ENCODE data around the gene NFIA. TPM values are rescaled to one million over a fixed set of nuclear protein-coding genes. Genes with fewer than 3 reads are reported as not detected.

NFIA gene
- total and polyA plus RNA-seq, 9 of the 15 experiments (the other 6 are each of a cell fraction or from before 2014, with no cell fraction given): 5.3 to 24.9 (median 9.8) TPM

DNA sequence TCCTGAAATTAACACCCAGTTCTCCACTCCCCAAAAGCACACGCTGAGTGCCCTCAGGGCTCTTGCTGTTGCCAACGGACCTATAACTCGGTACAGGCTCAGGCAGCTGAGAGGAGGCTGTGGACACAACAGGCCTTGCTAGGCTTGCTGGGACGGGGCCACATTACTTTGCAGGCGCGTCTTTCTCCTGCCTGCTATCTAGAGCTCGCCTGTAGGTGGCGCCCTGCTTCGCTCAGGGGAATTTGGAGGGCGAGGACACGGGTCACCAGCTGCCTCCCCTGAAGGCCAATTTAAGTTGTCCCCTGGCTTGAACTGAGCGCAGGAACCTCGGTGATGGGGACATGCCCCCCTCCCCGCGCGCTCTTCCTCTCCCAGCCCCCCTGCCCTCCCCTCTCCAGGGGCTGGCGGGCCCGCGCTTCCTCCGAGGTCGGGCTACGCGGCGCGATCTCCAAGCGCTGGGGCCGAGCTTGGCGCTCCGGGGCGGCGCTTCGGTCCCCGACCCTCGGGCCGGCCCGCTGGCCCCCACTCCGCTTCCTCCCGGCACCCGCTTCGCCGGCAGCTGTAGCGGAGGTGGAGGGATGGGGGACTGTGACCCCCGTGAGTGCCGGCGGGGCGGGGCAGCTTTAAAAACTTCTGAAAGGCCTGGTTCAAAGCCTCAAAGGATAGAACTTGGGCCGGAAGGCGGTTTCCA, 32.4 kb upstream of the NFIA start (continued):
- peak in 1 of 2 experiments; percentile 43 for TF ChIP-seq AFF1 (IDR thresholded peaks at IDR 0.05; ENCODE audit: low read depth in 1 of 2, partially characterized antibody in 2 of 2)
- no peak for TF ChIP-seq ILF3 (IDR thresholded peaks at IDR 0.05; ENCODE audit: borderline replicate concordance)
- peak; percentile 37; the same call in 1 of the 2 replicates for TF ChIP-seq RREB1 (CRISPR knock-in tag; IDR thresholded peaks at IDR 0.05)
- no peak for TF ChIP-seq ZBTB8A (IDR thresholded peaks at IDR 0.05; ENCODE audit: partially characterized antibody)
- peak; percentile 74 for TF ChIP-seq SMAD4 (CRISPR knock-in tag; conservative IDR thresholded peaks at IDR 0.05)
- TF ChIP-seq TCF3 (CRISPR knock-in tag; IDR thresholded peaks at IDR 0.05): peak; percentile 19; the same call in 1 of the 2 replicates
- TF ChIP-seq XRCC4 (IDR thresholded peaks at IDR 0.05; ENCODE audit: extremely low read depth, insufficient read depth, insufficient read length): no peak
- TF ChIP-seq DACH1 (IDR thresholded peaks at IDR 0.05; ENCODE audit: partially characterized antibody): peak; percentile 44
- peak; percentile 49; the same call in 1 of the 2 replicates for TF ChIP-seq GTF2E2 (tag; IDR thresholded peaks at IDR 0.05)
- TF ChIP-seq NEUROD1 (IDR thresholded peaks at IDR 0.05; ENCODE audit: borderline replicate concordance, low read depth, low read length, partially characterized antibody): peak; percentile 43
- 0 out of 2 replicates have a peak, but pooled peaks have one; percentile 30 for TF ChIP-seq CREB1 (IDR thresholded peaks at IDR 0.05)
- TF ChIP-seq CREB1 (CRISPR knock-in tag; IDR thresholded peaks at IDR 0.05): peak; percentile 73
- TF ChIP-seq TAF1 (IDR thresholded peaks at IDR 0.05; ENCODE audit: control insufficient read depth, extremely low read depth, insufficient read depth, low read length, severe bottlenecking): peak; percentile 77
- TF ChIP-seq KDM4B (IDR thresholded peaks at IDR 0.05; ENCODE audit: borderline replicate concordance in 2 of 2, low read depth in 1 of 2): peak in 1 of 2 experiments; percentile 77; a peak in 1 of 4 replicates
- peak; percentile 81 for TF ChIP-seq ZFX (CRISPR knock-in tag; IDR thresholded peaks at IDR 0.05)
